GM18526 (cell line): ENCODE results near the gene PSAPL1.

Experiments
- POLR2A ChIP-seq: IDR thresholded peaks from 3 replicates; pipeline ENCODE4 v1.6.1; 2011; ENCODE audit not compliant: insufficient read length; ENCODE audit errors: extremely low read depth

PSAPL1 gene

DNA sequence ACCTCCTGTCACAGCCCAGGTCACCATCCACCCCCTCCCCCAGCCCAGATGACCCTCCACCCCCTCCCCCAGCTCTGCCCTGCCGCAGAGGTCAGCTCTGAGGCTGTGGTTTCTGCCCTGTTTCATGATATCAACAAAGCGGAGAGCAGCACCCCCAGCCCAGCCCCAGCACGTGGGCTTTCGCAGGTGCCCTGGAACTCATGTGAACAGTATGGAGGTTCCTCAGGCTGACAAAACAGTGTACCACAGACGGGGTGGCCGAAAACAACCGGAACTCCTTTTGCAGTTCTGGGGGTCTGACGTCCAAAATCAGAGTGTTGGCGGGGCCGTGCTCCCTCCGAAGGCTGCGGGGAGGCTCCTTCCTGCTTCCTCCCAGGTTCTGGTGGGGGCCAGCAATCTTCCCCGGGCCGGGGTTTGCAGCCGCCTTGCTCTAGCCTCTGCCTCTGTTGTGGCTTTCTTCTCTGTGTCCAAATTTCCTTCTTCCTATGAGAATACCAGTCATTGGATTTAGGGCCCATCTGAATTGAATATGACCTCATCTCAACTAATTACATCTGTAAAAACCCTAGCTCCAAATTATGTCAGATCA is 7.9 kb upstream of the PSAPL1 start:
- TF ChIP-seq POLR2A: no peak

GRCh38 chr4:7441201-7441600 is 6.5 kb upstream of the PSAPL1 start:
- no peak for TF ChIP-seq POLR2A

DNA sequence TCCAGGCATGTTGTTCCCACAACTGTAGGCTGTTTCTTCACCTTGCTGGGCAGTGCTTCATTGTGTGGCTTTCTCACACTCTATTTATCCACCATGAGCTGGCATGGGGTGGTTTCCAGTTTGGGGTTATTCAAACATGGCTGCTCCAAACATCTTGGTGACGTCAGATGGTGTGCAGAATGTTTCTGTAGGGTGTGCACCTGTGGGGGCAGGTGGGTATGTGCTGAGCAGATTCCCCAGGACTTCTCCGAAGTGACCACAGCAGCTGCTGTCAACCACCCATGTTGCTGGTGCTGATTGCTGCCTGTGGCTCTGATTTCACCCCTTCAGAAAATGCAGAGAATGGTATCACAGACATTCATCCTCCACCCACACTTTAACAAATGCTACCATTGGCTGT is 5.0 kb upstream of the PSAPL1 start:
- no peak for TF ChIP-seq POLR2A

GRCh38 chr4:7436256-7436655 is 1.5 kb upstream of the PSAPL1 start:
- no peak for TF ChIP-seq POLR2A

- no peak for TF ChIP-seq POLR2A
Observed at GRCh38 chr4:7435471-7436061, 836 bp upstream of the PSAPL1 start.

- no peak for TF ChIP-seq POLR2A
Observed at GRCh38 chr4:7434141-7434765, 477 bp downstream of the PSAPL1 start.

GRCh38 chr4:7433376-7434140 is 1.2 kb downstream of the PSAPL1 start:
- no peak for TF ChIP-seq POLR2A

DNA sequence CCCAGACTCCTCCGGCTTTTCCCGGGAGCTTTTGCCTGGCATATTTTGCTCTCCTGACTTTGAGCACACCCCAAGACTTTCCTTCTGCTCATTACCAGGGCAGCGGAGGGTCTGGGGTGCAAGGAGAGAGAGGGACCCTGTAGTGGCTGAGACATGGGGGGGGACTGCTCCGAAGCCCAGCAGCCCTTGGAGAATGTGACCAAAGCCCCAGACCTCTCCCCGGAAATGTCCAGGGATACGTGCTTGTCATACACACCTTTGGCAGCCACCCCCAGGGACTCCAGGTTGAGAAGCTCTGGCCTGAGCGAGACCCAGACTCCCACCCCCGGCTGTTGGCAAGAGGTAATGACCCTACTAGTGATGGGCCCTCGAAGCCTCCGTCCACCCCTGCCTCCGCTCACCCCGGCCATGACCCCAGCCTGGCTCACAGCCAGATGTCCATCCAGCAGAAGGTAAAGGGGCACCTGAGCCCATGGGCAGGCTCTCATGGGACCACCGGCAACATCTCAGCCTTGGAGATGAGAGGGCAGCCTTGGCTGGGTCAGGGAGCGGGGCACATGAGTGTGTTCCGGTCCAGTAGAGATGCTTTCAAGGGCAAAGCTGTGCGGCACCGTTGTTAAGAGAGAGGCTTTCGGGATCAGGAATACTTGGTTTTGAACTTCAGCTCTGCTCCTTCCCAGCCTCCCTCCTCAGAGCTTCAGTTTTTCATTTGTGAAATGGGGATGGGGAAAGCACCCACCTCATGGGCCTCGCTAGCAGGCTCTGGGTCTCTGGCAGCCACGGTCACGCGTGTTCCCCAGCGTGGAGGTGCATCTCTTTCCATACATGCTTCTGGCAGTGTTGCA is 2.0 kb downstream of the PSAPL1 start:
- no peak for TF ChIP-seq POLR2A

GRCh38 chr4:7431696-7432530 is 2.8 kb downstream of the PSAPL1 start:
- TF ChIP-seq POLR2A: no peak

DNA sequence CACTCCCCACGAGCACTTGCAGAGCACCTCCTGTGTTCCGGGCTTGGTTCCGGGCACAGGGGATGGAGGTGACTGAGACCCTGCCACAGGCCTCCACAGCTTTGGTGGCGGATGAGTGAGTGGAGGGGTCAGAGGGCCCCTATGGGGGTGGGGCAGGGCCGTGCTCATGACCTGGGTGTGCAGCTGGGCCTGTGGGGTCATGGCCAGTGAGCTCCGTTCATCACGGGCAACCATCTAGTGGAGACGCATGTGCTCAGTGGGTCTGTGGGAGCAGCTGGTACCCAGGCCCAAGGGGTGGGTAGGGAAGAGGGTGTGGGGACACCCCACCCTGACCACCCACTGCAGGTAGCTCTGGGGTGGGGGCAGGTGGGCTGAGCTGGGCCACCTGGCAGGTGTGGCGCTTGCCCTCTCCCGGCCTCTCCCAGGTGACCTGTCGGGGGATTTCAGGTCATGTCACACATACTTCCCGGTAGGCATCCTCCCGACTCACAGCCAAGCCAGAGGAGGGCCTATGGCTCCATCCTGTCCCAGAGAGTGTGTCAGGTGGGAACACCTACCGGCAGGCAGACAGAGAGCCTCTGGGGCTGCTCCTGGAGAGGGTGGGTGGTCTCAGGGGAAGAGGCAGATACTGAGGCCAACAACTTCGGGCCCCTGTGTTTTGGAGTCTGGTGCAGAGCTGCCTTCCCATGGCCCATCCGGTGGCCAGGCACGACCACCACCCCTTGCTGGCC is 3.6 kb downstream of the PSAPL1 start:
- no peak for TF ChIP-seq POLR2A

DNA sequence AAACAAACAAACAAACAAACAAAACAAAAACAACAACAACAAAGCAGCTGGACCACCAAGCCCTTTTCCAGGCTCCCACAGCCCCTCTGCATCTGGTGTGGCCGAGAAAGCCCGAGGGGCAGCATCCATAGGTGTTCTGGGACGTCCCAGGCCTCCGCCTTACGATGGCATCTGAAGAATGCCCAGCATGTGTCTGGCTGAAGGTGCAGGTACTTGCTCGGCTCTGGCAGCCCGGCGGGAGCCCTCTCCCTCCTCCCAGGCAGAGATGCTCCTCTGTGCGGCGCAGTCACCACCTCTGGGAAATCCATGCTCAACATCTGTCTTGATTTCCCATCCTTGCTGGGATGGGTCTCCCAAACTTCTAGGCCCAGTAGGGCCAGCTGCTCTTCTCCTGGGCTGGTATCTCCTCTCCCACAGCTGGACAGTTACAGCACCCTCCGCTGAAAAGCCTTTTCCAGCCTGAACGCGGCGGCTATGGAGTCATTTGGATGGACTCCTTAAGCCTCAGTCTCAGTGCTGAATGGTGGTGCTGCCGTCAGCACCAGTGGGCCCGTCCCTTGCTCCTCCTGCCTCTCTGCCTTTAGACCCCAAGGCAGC is 4.3 kb downstream of the PSAPL1 start:
- TF ChIP-seq POLR2A: no peak

DNA sequence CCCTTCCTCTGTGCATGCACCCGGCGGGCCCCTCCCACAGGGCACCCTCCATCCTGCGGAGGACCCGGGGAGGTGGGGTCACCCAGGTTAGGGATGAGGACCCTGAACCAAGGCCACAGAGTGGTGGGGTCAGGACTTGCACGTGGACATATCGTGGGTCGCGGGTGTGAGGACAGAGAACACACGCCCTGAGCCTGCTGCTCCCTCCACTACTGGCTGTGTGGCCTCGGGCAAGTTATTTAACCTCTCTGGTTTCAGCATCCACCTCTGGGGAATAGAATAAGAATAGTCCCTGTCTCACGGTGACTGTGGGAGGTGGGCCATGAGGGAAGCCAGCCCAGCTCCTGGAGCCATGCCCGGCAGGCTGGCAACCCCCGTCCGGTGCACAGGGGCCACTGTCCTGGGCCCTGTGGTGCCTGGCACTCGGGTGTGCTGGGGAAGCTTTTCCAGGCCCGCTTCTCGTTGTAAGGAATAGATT is 5.1 kb downstream of the PSAPL1 start:
- no peak for TF ChIP-seq POLR2A

GRCh38 chr4:7429069-7429416 is 5.7 kb downstream of the PSAPL1 start:
- no peak for TF ChIP-seq POLR2A
